Stimulated activated CD4-positive, alpha-beta T cell treated with anti-CD3 and anti-CD28 coated beads, Interleukin-2, amount 100 ng/mL, for 4 hours (primary cell): ENCODE measurements around the gene ALKBH3.

Experiments
- DNase-seq: peaks from one replicate; pipeline ENCODE4 v3.0.0-alpha.2; 2020; ENCODE audit warnings: low read depth

ALKBH3 gene

DNA sequence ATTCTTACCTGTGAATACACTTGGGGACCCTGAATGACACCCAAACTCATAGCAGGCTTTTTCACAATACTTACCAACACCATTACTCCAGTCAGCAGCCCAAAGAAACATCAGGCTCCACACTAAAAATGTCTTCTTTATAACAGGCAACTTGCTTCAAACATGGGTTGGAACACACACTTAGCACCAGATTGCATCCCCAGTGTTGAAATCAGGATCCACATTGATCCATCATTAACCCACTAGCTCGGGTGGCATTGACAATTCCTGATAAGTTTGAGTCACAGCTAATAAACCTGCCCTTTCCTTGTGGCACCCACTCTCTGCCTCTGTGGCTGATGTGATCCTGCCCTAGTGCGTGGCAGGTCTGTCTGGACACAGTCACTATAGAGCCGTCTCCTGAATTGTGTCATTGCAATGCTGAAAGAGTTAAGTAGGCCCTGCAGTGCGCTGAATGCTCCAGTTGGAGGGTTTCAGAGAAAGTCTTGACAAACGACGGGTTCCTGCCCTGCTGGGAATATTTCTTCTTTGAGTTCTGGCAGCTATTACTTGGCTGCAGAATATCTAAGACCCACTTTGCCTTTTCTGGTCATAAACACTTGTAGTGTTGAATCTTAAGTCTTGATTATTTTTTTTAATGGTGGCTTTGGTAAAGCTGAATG is 42.2 kb downstream of the ALKBH3 start:
- no peak for DNase-seq

DNA sequence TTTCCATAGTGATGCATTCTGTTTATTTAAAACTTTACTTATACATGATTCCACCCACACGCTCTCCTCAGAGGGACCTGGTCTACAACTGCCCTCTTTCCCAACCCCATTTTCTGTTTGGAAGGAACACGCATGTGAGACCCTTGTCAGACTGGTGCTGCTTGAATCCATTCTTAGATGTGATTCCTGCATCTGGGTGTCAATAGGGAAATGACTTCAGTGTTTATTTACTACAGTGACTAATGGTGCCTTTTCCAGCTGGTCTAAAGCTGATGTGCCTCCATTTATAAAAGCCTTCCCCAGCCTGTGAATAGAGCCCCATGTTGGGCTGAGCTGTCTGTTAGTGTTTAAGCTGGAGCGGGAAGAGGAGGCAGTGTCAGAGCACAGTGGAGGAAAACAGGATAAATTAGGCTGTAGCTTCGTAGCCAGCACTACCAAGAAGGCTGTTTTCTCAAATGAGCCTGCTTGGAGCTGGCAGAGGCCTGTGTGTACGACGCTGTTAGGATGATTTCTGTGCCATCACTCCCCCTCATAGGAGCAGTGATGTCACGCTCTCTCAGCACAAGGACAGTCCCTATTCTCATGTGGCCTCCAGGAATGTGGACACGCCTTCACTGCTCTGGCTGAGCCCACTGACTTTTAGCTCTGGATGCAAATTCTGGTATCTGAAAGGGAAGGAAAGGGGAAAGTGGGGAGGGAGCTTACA is 42.9 kb downstream of the ALKBH3 start:
- DNase-seq, result no peak

DNA sequence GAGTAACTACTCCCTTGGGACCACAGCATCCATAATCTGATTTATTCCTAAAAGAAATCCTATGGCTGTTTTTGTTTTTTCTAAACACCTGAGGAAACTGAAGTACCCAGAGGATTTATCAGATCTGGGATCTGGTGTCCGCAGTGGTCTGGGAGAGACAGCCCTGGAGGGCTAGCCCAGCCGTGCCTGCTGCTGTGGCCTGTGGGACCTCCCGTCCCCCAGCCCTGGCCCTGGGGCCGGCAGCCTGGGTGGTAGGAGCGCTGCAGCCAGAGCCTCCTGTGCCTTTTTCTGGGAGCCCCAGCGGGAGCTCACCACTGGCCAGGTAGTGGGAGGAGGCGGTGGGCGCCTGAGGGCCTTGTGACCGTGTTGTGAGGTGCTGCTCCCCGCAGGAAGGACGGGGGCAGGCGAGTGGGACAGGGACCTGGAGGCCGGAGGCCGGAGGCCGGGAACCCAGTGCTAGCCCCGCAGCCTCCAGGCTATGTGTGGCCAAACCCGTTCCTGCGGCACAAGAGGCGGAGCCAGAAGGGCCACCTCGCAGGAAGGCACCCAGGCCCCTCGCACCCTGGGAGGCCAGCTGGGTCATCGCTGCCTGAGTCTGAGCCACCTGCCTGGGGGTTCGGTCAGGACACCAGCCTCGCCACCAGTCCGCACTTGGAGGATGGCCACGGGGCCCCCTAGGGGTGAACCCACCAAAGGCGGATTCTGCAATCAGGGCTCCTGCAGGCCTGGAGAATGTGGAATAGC is 43.7 kb downstream of the ALKBH3 start:
- DNase-seq, result no peak

DNA sequence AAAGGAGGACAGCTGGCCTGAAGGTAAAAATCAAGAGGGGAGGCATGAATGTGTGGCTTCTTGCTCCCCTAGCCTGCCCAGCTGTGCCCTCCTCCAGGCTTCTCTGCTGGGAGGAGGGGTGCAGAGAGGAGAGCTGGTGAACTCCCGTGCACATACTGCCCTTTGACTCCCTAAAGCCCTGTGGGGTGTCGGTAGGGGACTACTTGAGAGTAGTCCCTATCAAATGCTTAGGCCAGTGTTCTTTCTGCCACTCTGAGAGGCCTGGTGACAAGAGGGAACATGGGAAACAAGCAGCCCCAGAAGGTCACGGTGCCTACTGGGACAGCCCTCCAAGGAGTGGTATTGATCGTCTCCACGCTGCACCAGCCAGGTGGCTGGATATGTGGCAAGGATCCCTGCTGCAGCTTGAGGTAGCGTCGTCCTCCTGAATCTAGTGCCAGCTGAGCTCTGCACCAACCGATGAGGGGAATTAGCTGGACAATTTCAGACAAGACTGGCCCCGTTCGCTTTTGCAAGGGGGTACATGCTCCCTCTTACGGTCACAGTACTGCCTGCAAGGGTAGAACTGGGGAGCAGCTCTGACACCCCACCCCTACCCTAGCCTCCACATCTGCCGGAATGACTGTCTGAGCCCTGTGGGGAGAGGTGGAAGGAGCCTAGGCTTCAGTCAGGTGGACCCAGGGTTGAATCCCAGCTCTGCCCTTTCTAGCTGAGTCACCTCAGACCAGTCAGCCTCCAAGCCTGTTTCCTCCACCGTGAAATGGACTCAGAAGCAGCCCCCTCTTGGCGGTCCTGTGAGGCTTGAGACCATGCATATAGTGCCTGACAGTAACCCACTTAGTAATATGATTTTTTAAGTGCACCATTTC is 44.7 kb downstream of the ALKBH3 start:
- DNase-seq, result no peak

DNA sequence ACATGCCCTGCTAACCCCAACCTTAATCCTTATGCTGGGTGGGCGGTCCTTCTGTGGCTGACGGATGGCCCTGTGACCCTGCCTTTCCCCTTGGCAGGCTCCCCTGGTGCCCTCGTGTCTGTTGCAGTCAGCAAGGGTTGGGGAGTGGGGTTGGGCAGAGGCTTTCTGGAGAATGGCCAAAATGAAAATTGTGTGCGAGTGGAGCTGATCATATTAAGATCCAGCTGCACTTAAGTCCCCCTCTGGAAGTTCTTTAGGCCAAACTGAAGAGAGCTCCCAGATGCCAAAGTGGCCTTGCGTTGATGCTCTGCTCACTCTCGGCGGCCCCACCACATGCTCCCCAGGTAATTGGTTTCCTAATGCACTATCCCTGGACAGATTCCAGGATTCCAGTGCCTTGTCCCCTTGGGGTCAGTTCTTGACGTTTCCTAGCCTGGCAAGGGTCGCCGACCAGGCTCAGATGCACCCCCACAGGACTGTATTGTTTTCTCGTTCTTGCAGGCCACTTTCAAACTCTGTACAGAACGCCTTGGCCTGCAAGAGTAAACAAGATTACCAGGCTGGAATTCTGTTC is 45.4 kb downstream of the ALKBH3 start:
- no peak for DNase-seq

DNA sequence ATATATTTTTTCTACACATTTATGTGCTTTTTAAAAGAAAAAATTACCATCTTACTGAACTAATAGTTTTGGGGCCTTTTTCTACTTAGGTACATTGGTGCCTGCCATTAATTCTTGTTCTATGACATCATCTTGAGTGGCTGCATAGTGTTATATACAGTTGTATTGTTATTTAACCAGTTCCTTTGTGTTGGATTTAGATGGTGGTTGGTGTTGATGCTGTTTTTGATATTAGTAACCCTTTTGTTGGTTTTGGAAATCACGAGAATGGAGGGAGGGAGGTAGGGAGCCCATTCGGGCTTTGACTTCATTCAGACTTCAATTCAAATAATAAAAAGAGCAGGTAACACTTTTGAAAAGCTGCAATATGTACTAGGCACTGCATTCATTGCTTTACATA is 46.4 kb downstream of the ALKBH3 start:
- no peak for DNase-seq

DNA sequence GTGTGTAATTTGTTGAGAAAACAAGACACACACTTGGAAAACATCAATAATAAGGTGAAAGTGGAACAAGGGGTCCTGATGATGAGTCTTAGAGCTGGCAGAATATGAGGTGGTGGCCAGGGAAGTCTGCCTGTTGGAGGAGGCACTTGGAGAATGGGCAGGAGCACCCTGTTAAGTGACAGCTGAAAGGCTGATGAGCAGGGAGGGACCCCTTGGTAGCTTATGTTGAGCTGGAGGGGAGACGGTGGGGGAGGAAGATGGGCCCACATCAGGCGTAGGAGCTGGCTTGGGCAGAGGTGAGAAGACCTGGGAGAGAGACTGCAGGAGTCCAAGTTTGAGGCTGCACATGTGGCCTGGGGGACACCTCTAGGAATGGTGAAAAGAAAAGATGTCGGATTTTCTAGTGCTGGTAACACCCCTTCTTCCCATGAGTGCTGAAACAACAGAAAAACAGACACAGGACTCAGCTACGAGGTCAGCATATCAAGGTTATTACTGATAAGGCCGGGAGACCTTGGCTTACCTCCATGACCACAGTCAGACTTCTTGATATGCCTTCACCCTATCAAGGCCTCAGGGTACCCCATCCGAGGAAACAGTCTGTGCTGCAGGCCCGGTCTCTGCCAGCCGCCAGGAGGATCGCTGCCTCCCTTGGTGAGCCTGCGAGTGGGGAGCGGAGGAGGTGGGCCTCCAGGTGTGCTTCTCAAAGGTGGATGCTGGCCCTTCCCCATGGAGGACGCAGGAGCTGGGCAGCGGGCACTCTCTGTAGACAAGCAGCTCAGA is 47.5 kb downstream of the ALKBH3 start:
- no peak for DNase-seq

DNA sequence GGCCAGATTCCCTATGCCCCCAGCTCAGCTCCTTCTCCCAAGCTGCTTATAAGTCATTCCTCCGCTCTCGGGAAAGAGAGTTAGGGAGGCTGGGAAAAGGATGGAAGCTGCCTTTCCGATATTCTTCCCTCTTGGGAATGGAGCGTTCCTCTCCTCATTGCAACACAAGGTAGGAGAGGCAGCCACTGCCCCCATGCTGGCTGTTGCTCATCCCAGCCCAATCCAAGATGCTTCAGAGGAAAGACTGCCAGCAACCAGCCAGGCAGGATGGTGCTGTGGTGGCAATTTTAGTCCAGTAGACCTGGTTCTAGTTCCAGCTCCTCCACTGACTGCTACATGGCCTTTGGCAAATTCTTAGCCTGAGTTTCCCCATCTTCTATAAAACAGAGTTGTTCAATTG is 48.1 kb downstream of the ALKBH3 start:
- DNase-seq, result no peak

DNA sequence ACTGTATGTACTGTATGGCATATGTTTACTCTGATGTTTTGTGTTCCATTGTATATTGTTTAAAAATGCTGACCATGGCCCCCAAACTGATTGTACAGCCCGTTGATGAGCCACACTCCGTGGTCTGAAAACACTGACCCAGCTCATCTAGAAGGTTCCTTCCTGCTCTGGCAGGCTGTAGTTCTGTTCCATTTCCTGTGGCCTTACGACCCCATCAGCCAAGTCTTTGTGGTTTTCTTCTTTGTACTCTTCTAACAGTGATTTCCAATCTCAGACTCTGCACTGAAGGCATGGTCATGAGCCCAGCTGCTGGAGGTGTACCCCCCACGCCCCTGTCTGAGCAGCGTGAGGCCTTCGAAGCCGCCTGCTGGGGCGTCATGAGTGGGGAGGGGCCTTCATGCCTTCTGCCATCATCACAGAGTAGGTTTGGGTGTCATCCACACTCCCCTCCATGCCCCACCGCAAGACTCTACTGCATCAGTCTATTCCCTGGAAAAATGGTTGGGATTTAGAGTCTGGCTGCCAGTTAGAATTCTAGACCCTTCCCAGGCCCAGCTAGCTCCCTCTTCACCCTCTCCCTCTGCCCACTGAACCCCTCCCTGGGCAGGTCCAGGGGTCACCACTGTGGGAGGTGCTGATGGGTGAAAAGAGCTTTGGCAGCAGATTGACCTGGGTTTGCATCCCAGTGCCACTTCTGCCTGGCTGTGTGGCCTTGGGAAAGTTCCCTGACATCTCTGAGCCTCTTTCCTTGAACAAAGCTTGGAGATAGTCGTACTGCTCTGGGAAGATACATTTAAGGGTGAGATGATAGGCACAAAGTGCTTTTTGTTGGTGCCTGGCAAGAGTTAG is 50.5 kb downstream of the ALKBH3 start:
- no peak for DNase-seq

DNA sequence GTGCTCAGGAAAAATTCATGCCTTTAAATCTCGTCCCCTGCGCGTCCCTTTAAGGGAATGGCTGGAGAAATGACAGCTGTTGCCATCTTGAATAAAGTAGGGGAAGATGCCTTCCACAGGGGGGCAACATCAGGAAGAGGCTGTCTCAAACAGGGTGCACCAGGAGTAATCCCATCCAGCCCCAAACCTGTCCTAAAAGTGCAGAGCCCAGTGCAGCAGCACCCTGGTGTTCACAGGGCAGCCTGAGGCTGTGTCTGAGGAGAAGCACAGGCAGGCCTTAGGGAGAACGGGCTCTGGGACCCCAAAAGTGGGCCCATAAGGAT is 51.0 kb downstream of the ALKBH3 start:
- no peak for DNase-seq

DNA sequence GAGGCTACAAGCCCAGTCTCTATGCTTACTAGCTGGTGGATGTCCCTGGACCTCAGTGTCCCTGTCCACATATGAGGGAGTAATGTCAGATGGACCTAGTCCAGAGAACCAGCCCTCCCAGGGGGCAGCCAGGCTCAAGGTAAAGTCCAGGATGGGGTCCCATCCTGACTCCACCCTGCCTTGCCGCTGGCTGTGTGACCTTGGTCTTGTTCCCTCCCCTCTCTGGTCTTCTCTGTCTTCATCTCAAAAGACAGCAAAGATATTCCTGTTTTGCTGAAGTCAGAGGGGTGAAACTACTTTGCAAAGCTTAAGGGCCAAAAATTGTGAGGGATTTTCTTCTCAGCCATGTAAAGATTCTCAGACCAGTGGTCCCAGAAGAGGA is 52.6 kb downstream of the ALKBH3 start:
- DNase-seq, result no peak

DNA sequence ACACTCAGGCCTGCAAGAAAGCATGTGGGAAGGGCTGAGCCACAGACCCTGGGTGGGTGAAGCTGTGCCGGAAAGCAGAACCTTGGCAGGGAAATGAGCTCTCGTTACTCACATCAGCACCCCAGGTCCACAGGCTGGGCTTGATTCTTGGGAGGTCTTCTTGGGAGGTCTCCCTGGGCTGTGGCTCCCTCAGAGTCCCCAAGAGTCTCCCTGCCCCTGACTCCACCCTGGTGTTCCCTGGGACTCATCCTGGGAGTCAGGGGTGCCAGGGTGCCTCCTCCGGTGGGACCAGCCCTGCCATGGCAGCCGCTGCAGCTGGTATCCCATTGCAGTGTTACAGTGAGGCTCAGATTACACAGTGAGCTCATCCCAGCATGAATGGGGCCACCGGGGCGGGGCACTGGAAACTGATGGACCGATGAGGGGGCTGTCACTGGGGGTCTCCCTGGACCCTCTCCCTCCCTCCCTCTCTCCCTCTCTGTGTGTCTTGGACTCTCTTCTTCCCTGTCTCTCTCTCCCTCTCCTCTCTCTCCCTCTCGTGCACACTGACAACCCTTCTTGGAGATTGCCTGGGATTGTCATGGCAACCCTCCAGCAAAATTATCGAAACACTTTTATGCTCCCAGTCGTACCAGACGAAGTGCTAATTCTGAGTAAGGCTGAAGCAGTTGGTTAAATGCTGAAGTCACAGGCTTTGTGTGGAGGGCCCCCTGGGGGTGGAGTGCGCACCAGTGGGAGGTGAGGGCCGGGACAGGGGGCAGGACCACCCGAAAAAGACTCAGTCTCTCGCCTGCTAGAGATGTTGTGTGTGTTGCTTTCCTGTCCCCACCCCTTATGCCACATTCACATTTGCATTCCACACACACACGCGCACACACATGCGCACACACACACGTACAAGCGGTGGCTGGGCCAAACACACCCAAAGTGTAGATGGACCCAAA is 53.2 kb downstream of the ALKBH3 start:
- DNase-seq, result no peak

DNA sequence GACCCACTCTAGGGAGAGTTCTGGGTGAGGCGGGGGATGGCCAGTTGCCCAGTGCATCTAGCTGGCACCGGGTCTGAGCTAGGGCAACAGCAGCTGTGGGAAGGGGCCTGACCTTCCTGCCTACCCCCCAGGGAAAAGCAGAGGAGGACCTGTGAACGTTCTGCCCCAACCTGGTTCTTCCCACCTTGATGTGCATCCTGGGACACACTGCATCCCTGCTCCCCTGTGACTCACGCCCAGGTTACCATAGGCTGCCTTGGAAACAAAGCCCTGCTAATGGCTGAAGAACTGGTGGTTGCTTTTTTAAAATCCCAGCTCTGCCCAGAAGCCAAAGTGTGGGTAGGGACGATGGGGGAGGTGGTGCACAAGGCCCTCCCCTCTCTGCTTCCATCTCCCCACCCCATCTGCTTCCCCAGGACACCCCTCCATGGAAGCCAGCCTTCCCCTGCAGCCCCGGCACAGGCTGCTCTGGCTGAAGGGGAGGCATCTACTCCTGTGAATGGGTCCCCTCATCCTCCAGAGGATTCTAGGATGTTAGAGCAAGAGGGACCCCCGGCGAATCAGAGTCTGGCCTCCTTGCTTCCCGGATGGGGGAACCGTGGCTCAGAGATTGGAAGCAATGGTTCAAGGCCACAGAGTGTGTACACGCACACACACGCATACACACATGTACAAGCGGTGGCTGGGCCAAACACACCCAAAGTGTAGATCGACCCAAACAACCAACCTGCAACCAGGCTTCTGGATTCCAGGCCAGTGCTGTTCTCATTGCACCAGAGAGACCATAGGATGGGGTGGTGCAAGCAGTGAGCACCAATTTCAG is 54.2 kb downstream of the ALKBH3 start:
- DNase-seq, result no peak

DNA sequence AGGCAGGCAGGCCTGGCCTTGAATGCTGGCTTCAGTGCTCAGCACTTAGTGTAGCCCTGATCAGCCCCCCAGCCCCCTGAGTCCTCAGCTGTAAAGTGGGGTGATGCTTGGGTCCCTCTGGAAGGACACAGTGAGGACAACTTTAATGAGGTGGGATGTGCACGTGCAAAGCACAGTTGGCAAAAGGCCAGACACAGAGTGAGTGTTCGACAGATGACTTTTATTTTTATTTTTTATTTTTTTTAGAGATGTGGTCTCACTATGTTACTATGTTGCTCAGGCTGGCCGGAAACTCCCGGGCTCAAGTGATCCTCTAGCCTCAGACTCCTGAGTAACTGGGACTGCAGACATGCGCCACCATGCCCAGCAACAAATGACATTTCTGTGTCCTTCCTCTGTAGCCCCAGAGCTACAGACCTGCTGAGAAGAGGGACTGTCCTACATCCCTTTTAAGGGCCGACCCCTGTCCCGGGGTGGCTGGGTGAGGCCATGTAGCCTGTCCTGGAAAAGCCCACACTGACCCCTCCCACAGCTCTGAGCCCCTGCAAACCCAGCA is 54.9 kb downstream of the ALKBH3 start:
- DNase-seq, result no peak

DNA sequence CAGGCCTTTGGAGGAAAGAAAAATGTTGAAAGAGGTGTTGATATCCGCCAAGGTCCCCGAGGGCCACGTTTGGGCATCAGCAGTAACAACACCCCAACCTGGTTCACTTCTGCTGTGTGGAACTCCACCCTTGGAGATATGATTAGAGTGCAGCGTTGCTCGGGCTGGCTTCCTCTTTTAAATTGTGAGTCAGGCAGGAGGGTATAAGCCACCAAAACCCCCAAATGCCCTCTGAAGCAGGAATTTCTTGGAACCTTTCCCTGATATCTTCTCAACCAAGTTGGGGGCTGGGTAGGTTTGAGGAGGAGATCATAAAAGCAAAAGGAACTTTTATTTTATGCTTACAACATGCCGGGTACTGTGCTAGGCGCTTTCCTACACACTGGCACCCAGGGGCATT is 55.4 kb downstream of the ALKBH3 start:
- DNase-seq, result no peak

DNA sequence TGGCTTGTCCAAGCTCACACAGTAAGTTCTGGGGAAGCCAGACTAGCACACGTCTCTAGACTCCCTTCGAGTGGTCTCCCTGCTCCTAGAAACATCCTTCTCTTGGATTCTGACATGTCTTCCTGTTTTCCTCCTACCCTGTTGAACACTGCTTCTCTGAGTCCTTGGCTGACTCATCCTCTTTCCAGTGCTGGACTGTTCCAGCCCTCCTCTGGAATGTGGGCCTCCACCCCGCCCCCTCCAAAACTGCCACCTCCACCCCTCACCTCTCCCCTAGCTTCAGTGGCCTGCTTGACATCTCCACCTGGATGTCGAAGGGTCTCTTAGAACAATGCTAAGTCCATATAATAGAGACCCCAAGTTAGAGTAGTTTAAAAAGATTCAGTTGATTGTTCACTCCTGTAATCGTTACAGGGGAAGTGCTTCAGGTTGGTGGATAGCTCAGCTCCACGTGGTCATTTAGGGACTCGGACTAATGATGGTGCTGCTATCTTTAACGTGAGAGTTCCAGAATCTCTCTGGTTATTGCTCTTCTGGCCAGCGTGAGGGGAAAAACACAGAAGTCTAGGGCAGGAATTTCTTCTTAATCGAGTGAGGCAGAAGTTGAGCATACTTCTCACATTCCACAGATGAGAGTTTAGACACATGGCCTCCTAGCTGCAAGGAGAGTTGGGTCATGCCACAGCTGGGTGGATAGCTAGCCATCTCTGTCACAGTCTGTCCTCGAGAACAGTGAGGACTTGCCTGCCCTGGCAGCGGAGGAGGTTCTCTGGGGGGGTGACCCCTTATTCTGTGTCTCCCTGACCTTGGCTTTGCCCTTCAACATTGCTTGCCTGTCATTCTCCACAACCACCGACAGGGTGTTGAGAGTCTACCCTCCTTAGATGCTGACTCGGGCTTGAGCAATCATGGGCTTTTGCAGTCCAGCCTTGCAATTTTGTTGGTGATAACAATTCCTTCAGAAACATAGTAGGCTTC is 57.1 kb downstream of the ALKBH3 start:
- DNase-seq, result no peak
